ENCODE data around the gene ATXN1. TPM values are rescaled to one million over a fixed set of nuclear protein-coding genes. Genes with fewer than 3 reads are reported as not detected.
"Not testable (repeated sequence)": the region's sequence is repeated elsewhere in the genome, so short reads cannot be mapped to it uniquely, and the experiment has no call there.

ATXN1 gene
- polyA plus RNA-seq, 12 donors = 13.3 to 51.7 (median 17.6) TPM

DNA sequence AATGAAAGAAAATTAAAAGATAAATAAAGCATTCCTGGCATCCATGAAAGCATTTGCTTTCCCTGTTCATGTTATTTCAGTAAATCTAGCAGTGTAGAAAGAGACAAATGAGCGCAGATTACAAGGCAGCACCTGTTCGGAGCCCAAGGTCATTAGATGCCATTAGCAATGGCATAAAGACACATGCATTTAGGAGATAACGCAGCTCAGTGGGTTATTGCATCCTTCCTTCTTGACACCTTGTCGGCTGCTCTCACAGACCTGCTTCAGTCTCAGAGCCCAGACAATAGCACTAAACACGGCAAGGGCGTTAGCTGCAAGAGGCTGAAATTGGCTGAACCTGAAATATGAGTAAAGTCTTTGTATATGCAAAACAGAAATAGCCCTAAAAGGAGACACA is 140.3 kb downstream of the ATXN1 start:
- no peak for DNase-seq

DNA sequence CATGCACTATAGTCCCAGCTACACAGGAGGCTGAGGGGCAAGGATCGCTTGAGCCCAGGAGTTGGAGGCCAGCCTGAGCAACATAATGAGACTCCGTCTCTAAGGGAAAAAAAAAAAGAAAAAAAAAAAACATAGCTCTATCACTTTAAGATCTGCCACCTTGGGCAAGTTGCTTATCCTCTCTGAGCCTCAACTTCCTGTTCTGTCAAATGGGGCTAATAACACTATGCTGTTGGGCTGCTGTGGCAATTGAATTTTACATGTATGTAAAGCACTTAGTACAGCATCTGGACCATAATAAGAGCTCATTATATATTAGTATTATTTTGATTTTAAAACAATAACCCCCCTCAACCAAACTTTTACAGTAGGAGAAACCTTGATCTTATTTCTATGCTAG is 141.5 kb downstream of the ATXN1 start:
- DNase-seq = no peak

DNA sequence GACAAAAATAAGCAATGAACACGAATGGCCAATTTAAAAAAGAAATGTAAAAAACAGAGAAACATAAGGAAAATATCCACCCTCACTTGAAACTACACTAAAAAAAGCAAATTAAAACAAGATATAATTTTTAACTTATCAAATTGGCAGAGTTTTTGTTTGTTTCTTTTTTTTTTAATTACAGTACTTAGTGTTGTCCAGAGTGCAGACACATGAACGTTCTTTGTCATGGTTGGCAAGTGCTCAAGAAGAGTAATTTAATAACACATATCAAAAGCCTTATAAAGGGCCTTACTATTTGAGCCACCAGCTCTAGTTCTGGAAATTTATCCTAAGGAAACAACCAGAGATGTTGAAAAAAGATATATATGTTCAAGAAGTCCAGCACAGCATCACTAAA is 142.3 kb downstream of the ATXN1 start:
- no peak for DNase-seq

DNA sequence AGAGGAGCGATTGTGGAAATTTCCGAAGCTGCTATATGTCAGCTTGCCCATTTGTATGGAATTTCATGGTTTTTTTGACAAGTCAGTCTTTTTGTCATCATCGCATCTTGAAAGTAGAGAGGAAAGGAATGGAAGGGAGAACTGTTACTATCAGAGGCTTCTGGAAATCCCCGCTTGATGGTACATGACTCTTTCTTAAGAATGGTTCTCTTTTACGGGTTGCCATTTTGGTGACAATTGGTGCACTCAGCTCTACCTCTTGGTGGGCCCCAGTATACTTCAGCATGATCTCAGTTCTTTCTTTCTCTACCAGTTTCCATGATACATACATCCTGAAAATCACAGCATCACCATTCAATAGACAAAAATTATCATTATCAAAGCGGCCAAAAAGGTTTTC is 146.0 kb downstream of the ATXN1 start:
- DNase-seq = not testable (repeated sequence)

DNA sequence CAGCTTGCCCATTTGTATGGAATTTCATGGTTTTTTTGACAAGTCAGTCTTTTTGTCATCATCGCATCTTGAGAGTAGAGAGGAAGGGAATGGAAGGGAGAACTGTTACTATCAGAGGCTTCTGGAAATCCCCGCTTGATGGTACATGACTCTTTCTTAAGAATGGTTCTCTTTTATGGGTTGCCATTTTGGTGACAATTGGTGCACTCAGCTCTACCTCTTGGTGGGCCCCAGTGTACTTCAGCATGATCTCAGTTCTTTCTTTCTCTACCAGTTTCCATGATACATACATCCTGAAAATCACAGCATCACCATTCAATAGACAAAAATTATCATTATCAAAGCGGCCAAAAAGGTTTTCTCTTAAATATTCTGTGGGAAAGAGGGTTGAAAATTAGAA is 147.1 kb downstream of the ATXN1 start:
- not testable (repeated sequence) for DNase-seq

DNA sequence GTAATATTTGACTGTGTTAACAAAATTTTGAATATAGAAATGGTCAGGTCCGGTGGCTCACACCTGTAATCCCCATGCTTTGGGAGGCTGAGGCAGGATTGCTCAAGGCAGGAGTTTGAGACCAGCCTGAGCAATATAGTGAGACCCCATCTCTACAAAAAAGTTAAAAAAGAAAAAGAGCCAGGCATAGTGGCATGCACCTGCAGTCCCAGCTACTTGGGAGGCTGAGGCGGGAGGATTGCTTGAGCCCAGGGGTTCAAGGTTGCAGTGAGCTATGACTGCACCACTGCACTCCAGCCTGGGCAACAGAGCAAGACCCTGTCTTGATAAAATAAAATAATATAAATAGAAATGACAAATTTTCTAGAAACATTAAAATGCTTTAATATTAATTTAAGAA is 147.8 kb downstream of the ATXN1 start:
- DNase-seq = not testable (repeated sequence)

DNA sequence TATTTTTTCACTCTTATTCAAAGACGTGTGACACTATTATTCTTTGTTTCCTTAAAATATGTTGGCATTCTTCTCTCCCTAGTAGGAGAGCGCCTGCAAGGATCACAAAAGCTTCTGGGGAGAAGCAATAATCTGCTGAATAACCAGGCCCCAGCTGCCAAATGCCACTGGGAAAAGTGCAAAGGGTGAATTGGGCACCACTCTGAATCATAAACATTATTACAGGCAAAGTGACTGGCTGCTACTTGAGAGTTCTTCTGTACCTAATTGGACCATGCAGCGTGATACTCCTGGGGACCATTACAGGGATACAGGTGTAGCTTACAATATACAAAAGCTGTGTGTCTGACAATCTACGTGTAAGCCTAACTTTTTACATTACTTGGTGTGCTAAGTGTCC is 152.8 kb downstream of the ATXN1 start:
- DNase-seq = no peak

DNA sequence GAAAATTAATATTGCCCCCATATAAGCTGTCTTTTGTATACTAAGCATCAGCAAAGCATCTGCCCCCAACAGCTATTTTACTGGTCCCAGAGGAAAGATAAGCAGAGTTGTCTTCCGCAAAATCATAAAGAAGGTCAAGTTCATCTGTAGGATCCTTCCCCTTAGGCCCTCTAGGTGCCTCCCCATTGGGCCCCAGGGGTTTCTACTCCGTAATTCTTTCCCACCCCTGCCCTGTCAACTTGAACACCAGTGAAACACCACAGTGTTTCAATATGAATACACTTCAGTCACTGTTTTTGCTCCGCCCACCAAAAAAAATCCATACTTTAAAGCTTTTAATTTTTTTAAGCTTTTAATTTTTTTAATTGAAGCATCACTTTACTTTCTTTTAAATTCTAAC is 159.2 kb downstream of the ATXN1 start:
- no peak for DNase-seq

DNA sequence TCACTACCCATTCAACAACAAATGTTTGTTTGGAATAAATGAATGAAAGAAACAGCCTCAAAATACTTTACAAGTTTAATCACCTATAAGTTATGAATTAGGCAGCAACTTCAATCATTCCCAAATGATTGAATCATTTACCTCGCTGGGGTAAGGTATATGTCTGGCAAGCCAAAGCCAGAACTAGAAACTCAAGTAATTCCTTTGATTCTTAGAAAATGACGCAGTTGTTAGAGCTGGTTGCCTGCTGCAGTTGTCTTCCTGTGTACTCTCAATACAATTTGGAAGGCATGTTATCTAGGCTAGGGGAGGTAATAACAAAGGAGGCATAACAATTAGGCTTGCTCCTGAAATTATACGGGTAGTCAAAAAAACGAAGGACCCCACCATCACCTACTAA is 160.6 kb downstream of the ATXN1 start:
- DNase-seq = no peak

DNA sequence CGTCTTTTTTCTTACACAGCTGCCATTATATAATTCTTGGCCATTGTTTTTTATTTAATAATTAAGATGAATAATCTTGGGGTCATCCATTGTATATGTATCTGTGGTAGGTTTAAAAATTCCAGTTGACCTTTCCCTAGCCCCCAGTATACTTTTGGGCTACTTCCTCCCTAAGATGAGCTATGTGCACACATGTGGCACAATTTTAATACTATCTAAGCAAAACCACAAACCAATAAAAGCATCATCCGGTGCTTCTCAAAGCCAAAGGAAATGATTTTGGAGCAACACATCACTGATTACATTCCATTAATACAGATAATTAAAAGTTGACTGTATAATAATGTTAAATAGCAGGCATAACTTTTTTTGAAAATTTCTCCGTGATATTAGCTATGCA is 161.2 kb downstream of the ATXN1 start:
- no peak for DNase-seq

DNA sequence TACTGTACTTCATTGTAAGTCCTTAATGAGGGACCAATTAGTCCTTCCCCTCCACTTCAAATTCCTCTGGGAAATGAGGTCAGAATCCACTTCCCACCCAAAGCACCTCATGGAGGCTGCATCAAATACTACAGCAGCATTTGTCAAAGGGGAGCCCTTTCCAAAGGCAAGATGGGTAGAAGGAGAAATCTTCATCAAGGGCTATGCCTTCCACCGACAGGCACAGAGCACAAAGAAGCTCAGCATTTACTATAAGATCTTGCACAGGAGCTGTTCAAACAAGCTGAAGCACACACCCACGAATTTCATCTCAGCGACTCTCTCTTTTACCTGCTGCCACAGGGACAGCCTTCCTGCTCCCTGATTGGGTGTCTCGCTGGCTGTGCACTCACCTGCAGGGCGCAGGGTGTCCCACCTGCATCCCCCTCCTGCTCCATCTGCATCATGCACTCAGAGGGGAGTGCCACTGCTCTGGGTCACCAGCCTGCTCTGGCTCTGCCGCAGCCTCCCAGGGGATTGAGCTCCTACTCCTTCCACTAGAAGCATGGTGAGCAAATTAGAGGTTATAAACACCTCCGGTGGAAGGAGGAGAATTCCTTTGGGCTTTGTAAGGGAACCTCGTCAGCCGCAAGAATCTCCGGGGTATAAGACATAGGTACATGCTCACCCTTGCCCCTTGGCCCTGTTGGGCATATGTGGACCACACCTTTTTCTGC is 164.5 kb downstream of the ATXN1 start:
- DNase-seq = no peak

DNA sequence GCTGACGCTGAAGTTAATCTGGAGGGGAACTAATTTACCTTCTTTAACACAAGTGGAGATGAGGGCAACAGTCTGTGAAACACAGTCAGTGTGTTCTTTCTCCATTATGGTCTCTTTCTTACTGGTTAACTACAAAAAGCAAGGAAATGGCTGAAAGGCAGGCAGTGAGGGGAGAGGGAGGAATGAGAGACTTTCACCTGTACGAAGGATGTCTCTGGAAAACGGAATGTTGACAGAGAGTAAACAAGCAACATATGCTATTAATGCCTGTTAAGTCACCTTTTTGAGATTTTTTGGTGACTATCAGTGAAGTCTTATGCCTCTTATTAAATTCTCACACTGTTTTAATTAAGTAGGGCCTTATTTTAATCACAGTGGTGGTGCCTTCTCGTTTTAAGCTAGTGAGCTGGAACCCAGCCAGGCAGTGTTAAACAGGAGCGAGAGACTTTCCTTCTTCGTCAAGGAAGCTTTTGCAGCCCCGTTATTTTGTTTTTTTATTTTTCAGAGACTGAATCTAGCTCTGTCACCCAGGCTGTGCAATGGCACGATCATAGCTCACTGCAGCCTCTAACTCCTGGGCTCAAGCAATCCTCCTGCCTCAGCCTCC is 165.6 kb downstream of the ATXN1 start:
- DNase-seq = no peak

DNA sequence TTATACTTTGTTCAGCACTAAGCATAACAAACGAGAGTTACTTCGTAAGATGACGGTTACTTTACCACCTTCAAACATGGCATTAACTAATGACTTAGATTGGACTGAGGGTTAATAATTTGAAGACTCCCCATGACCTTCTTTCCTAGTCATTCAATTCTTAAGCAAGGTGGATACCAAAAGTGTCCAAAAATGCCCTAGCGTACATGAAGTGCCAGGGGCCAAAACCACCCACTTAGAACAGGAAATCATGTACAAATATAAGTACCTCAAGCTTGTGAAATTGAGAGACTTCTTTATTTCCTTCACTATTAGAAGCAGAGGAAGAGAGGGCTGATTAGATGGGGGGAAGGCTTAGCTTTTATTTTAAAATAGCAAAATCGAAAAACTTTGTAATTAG is 166.4 kb downstream of the ATXN1 start:
- DNase-seq = no peak

DNA sequence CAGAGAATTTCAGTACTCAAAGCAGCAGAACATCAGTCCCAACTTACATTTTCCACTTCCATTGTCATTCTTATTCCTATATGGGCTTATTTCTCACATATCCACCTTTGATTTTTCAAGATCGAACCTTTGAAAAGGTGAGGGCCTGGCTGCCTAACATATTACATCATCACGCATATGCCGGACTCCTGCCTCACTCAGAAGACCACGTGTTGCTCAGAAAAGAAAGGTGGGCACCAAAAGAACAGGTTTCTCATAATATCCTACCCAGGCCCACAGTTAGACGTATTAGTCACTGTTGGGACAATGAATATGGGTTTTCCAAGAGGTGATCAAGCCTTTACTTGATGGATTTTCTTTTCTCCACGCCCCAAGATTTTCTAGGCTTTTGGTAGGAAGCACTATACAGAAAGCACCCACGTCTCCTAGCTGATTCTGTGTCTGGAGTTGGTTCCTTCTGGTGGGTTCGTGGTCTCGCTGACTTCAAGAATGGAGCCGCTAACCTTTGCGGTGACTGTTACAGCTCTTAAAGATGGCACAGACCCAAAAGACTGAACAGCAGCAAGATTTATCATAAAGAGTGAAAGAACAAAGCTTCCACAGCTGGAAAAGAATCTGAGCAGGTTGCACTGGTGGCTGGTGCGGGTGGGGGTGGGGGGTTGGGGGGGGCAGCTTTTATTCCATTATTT is 168.9 kb downstream of the ATXN1 start:
- no peak for DNase-seq

DNA sequence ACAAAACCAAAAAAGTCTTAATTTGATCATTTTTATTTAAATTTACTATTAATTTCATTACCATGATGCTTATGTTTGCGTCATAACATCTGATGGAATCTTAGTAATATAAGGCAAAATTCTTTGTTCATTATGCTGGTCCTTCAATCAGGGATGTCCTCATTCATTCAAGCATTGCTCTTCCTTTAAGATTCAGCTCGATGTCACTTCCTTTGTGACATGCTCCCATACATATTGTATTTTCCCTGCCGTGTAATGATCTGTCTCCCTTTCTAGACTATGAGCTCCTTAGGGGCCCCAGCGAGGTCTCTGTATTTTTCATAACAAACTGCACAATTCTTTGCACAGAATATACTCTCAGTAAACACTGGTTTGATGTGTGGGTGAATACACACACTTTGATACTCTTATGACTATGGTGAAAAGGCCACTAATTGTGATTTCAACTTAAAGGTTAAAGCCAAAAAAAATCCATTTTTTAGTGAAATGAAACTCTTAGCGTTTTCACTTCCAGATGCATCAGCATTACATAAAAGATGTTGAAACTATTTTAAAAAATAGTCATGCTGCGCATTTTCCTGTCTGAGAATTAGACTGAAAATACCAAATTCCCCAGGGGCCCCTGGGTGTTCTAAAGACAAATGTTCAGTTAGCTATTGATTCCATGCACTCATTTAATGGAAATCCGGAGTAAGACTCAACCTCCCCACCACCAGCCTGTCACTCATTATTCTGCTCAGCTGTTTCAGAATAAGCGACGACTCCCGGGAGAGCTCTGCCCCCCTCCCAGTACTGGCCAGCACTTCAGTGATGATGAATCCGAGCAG is 169.7 kb downstream of the ATXN1 start:
- no peak for DNase-seq

DNA sequence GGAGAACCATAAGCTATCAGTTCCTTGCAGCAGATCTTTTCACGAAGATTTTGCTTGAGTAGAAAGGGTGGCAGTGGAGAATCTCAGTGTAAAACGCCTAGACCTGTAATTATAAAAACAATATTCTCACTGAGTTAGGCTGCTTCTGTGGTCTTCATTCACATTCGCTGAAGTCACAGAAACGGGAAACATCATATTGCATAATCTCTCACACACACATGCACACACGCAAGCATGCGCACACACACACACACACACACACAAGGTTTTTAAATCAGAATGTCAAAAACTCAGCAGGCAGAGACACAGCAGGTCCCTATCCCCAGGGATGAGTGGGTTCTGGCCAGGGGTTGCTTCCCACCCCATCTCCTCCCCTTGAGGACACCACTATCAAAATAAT is 175.5 kb downstream of the ATXN1 start:
- DNase-seq = no peak

DNA sequence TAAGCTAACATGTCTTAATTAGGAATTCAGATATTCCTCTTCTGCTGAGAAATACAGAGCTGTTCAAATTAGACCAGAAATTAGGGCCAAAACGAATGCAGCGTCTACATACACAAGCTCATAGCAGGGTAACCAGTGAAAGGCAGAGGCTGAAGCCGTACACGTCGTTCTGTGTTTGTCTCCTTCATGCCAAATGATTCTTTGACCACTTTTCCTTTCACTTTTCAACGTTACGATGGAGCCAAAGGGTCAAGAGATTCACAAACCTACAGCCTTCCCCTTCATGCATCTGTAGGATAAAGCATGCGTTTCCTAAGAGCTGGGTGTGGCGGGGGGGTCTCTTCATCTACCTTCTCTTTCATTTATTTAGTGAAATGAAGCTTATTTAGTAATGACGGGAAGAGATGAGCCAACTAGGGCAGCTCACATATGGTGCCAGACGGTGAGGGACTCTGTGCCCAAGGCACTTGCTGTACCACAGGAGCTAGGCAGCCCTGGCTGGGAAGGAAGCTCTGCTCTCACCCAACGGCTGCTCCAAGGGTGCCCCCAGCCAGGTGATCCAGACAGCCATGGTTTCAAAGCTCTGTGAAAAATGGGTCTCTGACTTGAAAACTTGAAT is 178.0 kb downstream of the ATXN1 start:
- no peak for DNase-seq

DNA sequence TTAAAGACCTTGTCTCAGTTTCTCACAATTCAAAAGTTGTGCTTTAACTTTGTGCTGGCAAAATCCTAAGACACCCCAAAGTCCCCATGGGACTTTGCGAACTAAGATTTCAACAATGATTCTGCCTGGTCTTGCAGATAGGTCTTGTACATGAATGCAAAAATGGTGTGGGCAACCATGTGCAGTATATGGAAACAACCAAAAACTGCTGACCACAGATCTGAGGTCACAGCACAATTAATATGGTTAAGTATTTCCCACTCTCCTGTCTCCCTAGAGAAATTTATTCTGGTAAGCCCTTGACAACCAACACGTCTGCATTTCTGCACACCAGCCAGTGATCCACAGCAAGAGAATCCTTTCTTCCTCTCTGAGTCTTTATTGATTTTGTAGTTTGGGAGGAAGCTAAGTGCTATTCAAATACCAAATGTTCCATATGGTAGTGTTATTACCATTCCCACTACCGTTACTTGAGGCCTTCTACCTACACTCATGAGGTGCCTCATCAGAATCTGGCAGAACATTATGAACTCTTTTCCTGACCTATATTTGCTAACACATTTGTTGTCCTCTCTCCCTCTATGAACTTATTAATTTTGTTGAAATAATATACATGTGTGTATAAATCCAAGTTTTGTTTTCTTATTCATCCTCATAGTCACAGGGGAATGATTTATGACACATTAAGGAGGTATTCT is 178.7 kb downstream of the ATXN1 start:
- no peak for DNase-seq

DNA sequence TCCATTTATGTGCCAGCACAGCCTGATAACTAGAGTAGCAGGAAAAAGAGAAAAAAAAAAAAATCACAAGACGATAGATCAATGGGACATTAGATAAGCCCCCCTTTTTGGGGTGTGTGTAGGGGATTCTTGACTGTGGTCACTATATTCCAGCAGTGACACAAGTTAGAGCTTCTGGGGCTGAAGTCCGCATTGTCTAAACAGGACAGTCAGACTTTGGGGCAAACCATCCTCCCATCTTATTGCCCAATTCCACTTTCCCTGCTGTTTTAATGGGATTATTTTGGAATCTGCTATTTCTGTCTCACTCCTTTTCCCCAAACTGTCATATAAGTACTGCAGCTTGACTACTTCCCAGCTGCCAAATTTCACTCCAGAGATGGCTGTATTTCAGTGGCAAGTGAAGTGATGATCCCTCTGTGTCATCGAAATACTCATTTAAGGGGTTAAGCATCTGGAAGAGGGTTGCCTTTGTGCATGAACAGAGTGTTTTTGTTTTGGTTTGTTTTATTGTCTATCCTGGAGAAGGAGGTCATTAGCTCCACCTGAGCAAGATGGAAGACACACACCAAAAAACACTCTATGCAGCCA is 182.5 kb downstream of the ATXN1 start:
- no peak for DNase-seq

DNA sequence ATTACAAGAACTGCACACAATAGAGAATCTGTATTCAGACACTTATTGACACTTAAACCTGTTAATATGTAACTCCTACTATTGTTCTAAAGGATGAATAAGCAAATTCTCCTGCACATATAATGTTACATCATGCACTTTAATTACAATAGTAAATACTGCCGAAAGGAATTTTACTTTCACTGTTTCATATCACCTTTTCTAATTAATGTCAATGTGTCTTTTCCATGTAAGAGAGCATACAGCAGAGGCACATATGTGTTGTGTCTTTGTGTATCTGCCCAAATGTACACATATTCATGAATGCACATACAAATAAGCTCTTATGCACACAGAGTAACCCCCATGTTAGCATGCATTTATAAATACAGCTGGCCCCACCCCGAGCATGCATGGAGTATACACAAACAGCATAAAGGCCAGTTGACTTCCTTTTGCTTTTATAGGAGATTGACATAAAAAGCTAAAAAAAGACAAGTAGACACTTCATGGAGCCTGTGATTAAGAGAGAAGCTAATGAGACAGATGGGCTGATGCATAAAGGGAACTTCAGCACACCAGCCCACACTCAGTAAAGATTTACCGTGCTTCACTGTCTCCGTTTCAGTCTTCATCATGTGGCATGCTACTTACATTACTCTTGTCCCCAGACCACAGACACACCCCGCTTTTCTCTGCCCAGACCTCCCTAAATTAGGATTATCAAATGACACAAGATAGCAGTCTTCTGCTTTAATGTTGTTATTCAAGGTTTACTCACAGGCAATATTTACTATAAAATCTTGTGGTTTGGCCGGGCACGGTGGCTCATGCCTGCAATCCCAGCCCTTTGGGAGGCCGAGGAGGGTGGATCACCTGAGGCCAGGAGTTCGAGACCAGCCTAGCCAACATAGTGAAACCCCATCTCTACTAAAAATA is 184.6 kb downstream of the ATXN1 start:
- DNase-seq = no peak
